IMR-90 (cell line): ENCODE measurements around the gene PGGT1B. TPM values are rescaled to one million over a fixed set of nuclear protein-coding genes. Genes with fewer than 3 reads are reported as not detected.

ENCODE experiments used
- ATAC-seq: fragments of 200-7000 bp; cut with Tn5 transposase; 2 replicates; pipeline ENCODE4 v1.9.1; 2020; ENCODE audit warnings: low read depth, mild to moderate bottlenecking, moderate library complexity
- Bru-seq: library from RNA; stranded (reverse); fragments of 400-500 nt; gene quantifications from one replicate; lab custom pipeline; 2021; lab: Mats Ljungman, UMichigan
- BruChase-seq, 2 experiments: library from RNA; stranded (reverse); fragments of 400-500 nt; gene quantifications; one replicate each; lab custom pipeline; 2021; lab: Mats Ljungman, UMichigan
- BruUV-seq: library from RNA; stranded (reverse); fragments of 400-500 nt; replicated peaks from 2 replicates; lab custom pipeline; 2021; lab: Mats Ljungman, UMichigan
- CTCF ChIA-PET: fragments of 300-600 bp; formaldehyde crosslinking; extraction: SDS; loops from one replicate; lab custom pipeline; 2021; ENCODE audit warnings: antibody characterized with exemption; lab: Yijun Ruan, JAX
- POLR2A ChIA-PET: fragments of 300-600 bp; sonication (Branson Sonifier 250); formaldehyde crosslinking; loops from one replicate; lab custom pipeline; 2022; ENCODE audit warnings: antibody characterized with exemption; ENCODE audit not compliant: unreplicated experiment; lab: Charles Lee
- DNase-seq: peaks from one replicate; pipeline ENCODE4 v3.0.0; 2013
- H2AFZ ChIP-seq: replicated peaks from 2 replicates; pipeline ENCODE3; 2013; ENCODE audit warnings: low read length, mild to moderate bottlenecking; ENCODE audit not compliant: poor library complexity
- H2AK5ac ChIP-seq: 2 replicates; pipeline ENCODE4 v1.6.1; 2013; ENCODE audit warnings: low read depth, low read length, inconsistent platforms
- H2AK9ac ChIP-seq: replicated peaks from 2 replicates; pipeline ENCODE3; 2013; ENCODE audit warnings: mild to moderate bottlenecking, low read depth, low read length, moderate library complexity; ENCODE audit not compliant: poor library complexity
- H2BK120ac ChIP-seq: 2 replicates; pipeline ENCODE4 v1.6.1; 2013; ENCODE audit warnings: low read depth, low read length, inconsistent platforms
- H2BK15ac ChIP-seq: 3 replicates; pipeline ENCODE4 v1.6.1; 2013; ENCODE audit warnings: low read depth, low read length, inconsistent platforms
- H2BK20ac ChIP-seq: 2 replicates; pipeline ENCODE4 v1.6.1; 2013; ENCODE audit warnings: low read depth, mild to moderate bottlenecking, inconsistent platforms, low read length, moderate library complexity
- H2BK5ac ChIP-seq: 2 replicates; pipeline ENCODE4 v1.6.1; 2013; ENCODE audit warnings: mild to moderate bottlenecking, low read depth, low read length, inconsistent platforms; ENCODE audit not compliant: poor library complexity, severe bottlenecking
- H3K14ac ChIP-seq: replicated peaks from 2 replicates; pipeline ENCODE4 v1.6.1; 2013; ENCODE audit warnings: low read depth, low read length, inconsistent platforms
- H3K18ac ChIP-seq: 2 replicates; pipeline ENCODE4 v1.6.1; 2013; ENCODE audit warnings: low read depth, low read length, control low read depth
- H3K23ac ChIP-seq: 2 replicates; pipeline ENCODE4 v1.6.1; 2013; ENCODE audit warnings: low read depth, low read length, inconsistent platforms
- H3K27ac ChIP-seq: 2 replicates; pipeline ENCODE4 v1.5.1; 2013; ENCODE audit warnings: mild to moderate bottlenecking, control low read depth, low read length; ENCODE audit not compliant: insufficient read depth
- H3K27me3 ChIP-seq: 2 replicates; pipeline ENCODE4 v1.6.1; 2013; ENCODE audit warnings: low read length; ENCODE audit not compliant: control insufficient read depth, insufficient read depth
- H3K36me3 ChIP-seq: 2 replicates; pipeline ENCODE4 v1.6.1; 2013; ENCODE audit warnings: low read length, mixed read lengths; ENCODE audit not compliant: control insufficient read depth, insufficient read depth
- H3K4ac ChIP-seq: 2 replicates; pipeline ENCODE4 v1.6.1; 2013; ENCODE audit warnings: low read depth, low read length, inconsistent platforms
- H3K4me1 ChIP-seq: 2 replicates; pipeline ENCODE4 v1.6.1; 2013; ENCODE audit warnings: low read length, mixed read lengths; ENCODE audit not compliant: control insufficient read depth, insufficient read depth
- H3K4me2 ChIP-seq: 2 replicates; pipeline ENCODE4 v1.6.1; 2013; ENCODE audit warnings: low read depth, mild to moderate bottlenecking, control low read depth, low read length, moderate library complexity
- H3K4me3 ChIP-seq: 2 replicates; pipeline ENCODE4 v1.5.1; 2013; ENCODE audit warnings: low read depth, mild to moderate bottlenecking, control low read depth, low read length, moderate library complexity; ENCODE audit not compliant: insufficient read depth
- H3K56ac ChIP-seq: 2 replicates; pipeline ENCODE4 v1.6.1; 2013; ENCODE audit warnings: low read length, inconsistent platforms; ENCODE audit not compliant: insufficient read depth; ENCODE audit errors: extremely low read depth
- H3K79me1 ChIP-seq, 2 experiments: 2 replicates each; pipeline ENCODE4 v1.6.1; 2013; ENCODE audit warnings: low read length in 2 of 2, inconsistent platforms in 1 of 2, low read depth in 1 of 2
- H3K9ac ChIP-seq: 2 replicates; pipeline ENCODE4 v1.6.1; 2013; ENCODE audit warnings: low read depth, low read length, control low read depth
- H3K9me1 ChIP-seq: 2 replicates; pipeline ENCODE4 v1.6.1; 2013; ENCODE audit warnings: low read length, inconsistent platforms; ENCODE audit not compliant: insufficient read depth
- H3K9me3 ChIP-seq: 2 replicates; pipeline ENCODE4 v1.6.1; 2013; ENCODE audit warnings: low read length; ENCODE audit not compliant: control insufficient read depth, insufficient read depth
- H4K20me1 ChIP-seq: 2 replicates; pipeline ENCODE4 v1.6.1; 2013; ENCODE audit warnings: low read length, inconsistent platforms; ENCODE audit not compliant: insufficient read depth
- H4K5ac ChIP-seq: 2 replicates; pipeline ENCODE4 v1.6.1; 2013; ENCODE audit warnings: mild to moderate bottlenecking, low read depth, low read length, control low read depth
- H4K8ac ChIP-seq, 2 experiments: 2 replicates each; pipeline ENCODE4 v1.6.1; 2013; ENCODE audit warnings: low read depth in 2 of 2, low read length in 2 of 2, control low read depth in 1 of 2, inconsistent platforms in 1 of 2
- H4K91ac ChIP-seq: 2 replicates; pipeline ENCODE4 v1.6.1; 2013; ENCODE audit warnings: low read depth, low read length, inconsistent platforms; ENCODE audit not compliant: insufficient read depth
- BHLHE40 ChIP-seq: fragments of 150-350 bp; IDR thresholded peaks from 2 replicates; pipeline ENCODE4 v1.6.1; 2016; ENCODE audit warnings: mild to moderate bottlenecking, low read depth, low read length
- CHD1 ChIP-seq: IDR thresholded peaks from 2 replicates; pipeline ENCODE4 v1.6.1; 2012; ENCODE audit warnings: low read depth, low read length, improper control_type of control experiment
- CTCF ChIP-seq: conservative IDR thresholded peaks from 2 replicates; pipeline ENCODE4 v1.5.1; 2012; ENCODE audit warnings: mild to moderate bottlenecking, low read depth, low read length, improper control_type of control experiment
- ELK1 ChIP-seq: fragments of 150-350 bp; IDR thresholded peaks from 2 replicates; pipeline ENCODE4 v1.6.1; 2016; ENCODE audit warnings: low read depth, mild to moderate bottlenecking, low read length, moderate library complexity, borderline replicate concordance
- MAFK ChIP-seq: IDR thresholded peaks from 2 replicates; pipeline ENCODE4 v1.6.1; 2012; ENCODE audit warnings: low read depth, low read length, improper control_type of control experiment
- MAZ ChIP-seq: IDR thresholded peaks from 2 replicates; pipeline ENCODE4 v1.6.1; 2012; ENCODE audit warnings: low read depth, mild to moderate bottlenecking, low read length, improper control_type of control experiment, moderate library complexity, borderline replicate concordance
- MXI1 ChIP-seq: IDR thresholded peaks from 2 replicates; pipeline ENCODE4 v1.6.1; 2012; ENCODE audit warnings: low read depth, mild to moderate bottlenecking, low read length, moderate library complexity, borderline replicate concordance
- POLR2A ChIP-seq: IDR thresholded peaks from 2 replicates; pipeline ENCODE4 v1.6.1; 2012; ENCODE audit warnings: mild to moderate bottlenecking, low read depth, low read length
- RAD21 ChIP-seq: IDR thresholded peaks from 2 replicates; pipeline ENCODE4 v1.6.1; 2012; ENCODE audit warnings: low read length, improper control_type of control experiment
- SMC3 ChIP-seq: fragments of 150-350 bp; IDR thresholded peaks from 2 replicates; pipeline ENCODE4 v1.6.1; 2016; ENCODE audit warnings: low read depth, mild to moderate bottlenecking, antibody characterized with exemption, low read length, moderate library complexity
- USF2 ChIP-seq: fragments of 150-350 bp; IDR thresholded peaks from 2 replicates; pipeline ENCODE4 v1.6.1; 2017; ENCODE audit warnings: mild to moderate bottlenecking, antibody characterized with exemption, low read length, low read depth
- WGBS, 2 experiments: methylation state at CpG; one replicate each; pipeline versions ENCODE4 v1.1.5 to v1.1.7; 2013; ENCODE audit warnings: missing lambda C conversion rate in 2 of 2; ENCODE audit not compliant: insufficient read length in 1 of 2; ENCODE audit errors: extremely low coverage in 2 of 2; 5-methylcytosine and 5-hydroxymethylcytosine counted together
- dilution Hi-C: fragments of 300-500 bp; cut with HindIII; formaldehyde crosslinking; loops from one replicate; pipeline ENCODE4 v1.14.3; 2018; ENCODE audit warnings: low sequenced_read_pairs; ENCODE audit not compliant: unreplicated experiment
- in situ Hi-C: fragments of 300-500 bp; cut with MboI; formaldehyde crosslinking; loops from 3 replicates; pipeline ENCODE4 v1.14.3; 2019; ENCODE audit warnings: low sequenced_read_pairs, inconsistent platforms, mixed read lengths
- intact Hi-C: fragments of 100-400 bp; cut with micrococcal nuclease; formaldehyde crosslinking; loops from 2 replicates; pipeline ENCODE4 v1.10.0; 2022
- long read RNA-seq: library from polyadenylated mRNA; unstranded; transcript quantifications from one replicate; pipeline ENCODE4 v2.0.0, GENCODE V29; 2021; ENCODE audit not compliant: unreplicated experiment
- polyA plus RNA-seq, 3 experiments: library from polyadenylated mRNA; depleted of rRNA; stranded (reverse); fragments of >200 nt; gene quantifications; 2 replicates each; pipeline ENCODE4 v1.2.3, GENCODE V29; 2012; ENCODE audit warnings: low replicate concordance in 1 of 3
- total RNA-seq: library from RNA; depleted of rRNA; stranded (reverse); fragments of >200 nt; gene quantifications from 2 replicates; pipeline ENCODE4 v1.2.3, GENCODE V29; 2012; rRNA removed

PGGT1B gene
- total RNA-seq (17.2 and 19.2 TPM in 2 replicates), polyA plus RNA-seq (2012; rRNA removed) (0.95 and 2.1 TPM in 2 replicates), Bru-seq, nascent RNA (percentile 79 among the genes with signal in this experiment), BruChase-seq, experiment 1, labeled RNA remaining after a 6-hour chase (percentile 55 among the genes with signal in this experiment), BruChase-seq, experiment 2, labeled RNA remaining after a 2-hour chase (percentile 72 among the genes with signal in this experiment)
- polyA plus RNA-seq (2012; cell fraction: cytosol; rRNA removed) = 0.64 and 2.0 TPM in 2 replicates
- polyA plus RNA-seq (2012; cell fraction: nucleus; rRNA removed; ENCODE audit: low replicate concordance) = 0.14 and 1.7 TPM in 2 replicates
- long read RNA-seq, full-length matches to known transcripts = 28 of 32 reads
- long read RNA-seq, partial matches to known transcripts = 0 of 32 reads
- long read RNA-seq, other reads (novel, unspliced or antisense) = 4 of 32 reads

GRCh38 chr5:115262321-115263077 lies at the start of gene PGGT1B:
Gene PGGT1B (minus strand): TSS chr5:115262877. CDS start chr5:115262851, 26 bp downstream.
- Histone ChIP-seq H3K23ac (peak within 1 kb of the TSS; percentile 90), H3K27ac (peak within 1 kb of the TSS; percentile 91), H3K56ac (peak within 1 kb of the TSS; percentile 89), H3K36me3 (peaks cover 3% of the 10 kb centered on the region; the same call in 1 of the 2 replicates), H3K18ac (peak within 1 kb of the TSS; percentile 98), H4K8ac (peak within 1 kb of the TSS; percentile 99 to 100), H3K4ac (peak within 1 kb of the TSS; percentile 87), H2AK9ac (peak within 1 kb of the TSS; percentile 39), H4K20me1 (peaks cover 15% of the 10 kb centered on the region; the same call in 1 of the 2 replicates), H2BK5ac (peak within 1 kb of the TSS; percentile 85), H3K79me1 (peaks cover 19 to 36% of the 10 kb centered on the region in 2 experiments; a peak in 3 of 4 replicates), H3K14ac (peak within 1 kb of the TSS; percentile 90), H3K27me3 (no peaks in the 10 kb centered on the region), H2AFZ (peak within 1 kb of the TSS; percentile 89), H4K5ac (peak within 1 kb of the TSS; percentile 100), H3K4me2 (peak within 1 kb of the TSS; percentile 99), H4K91ac (peak within 1 kb of the TSS; percentile 93), H2BK15ac (0 out of 3 replicates have a peak within 1 kb of the TSS, but pooled peaks have one; percentile 17), H3K9ac (peak within 1 kb of the TSS; percentile 97), H2BK120ac (peak within 1 kb of the TSS; percentile 75), H3K9me1 (no peaks in the 10 kb centered on the region; the same call in 1 of the 2 replicates), H3K9me3 (no peaks in the 10 kb centered on the region), H2BK20ac (no peak within 1 kb of the TSS), H3K4me1 (peaks cover 7% of the 10 kb centered on the region; the same call in 1 of the 2 replicates), H2AK5ac (no peak within 1 kb of the TSS), H3K4me3 (peak within 1 kb of the TSS; percentile 79)
- DNase-seq = peak; percentile 55
- BruUV-seq = TSS peak; percentile 52
- intact Hi-C loops (loop anchor here (1.0 to 5.0 kb wide), 2 partner anchors 35 to 93 kb away; partner anchors contain the start of genes CCDC112 and TRIM36), dilution Hi-C loops (no loop called here), in situ Hi-C loops (no loop called here)
- peak; percentile 93 for ATAC-seq
- ChIA-PET POLR2A (no interaction called here), CTCF (interaction anchor here (0.6 kb wide), 2 partner anchors 65 to 1444 kb away, joined by 3 read pairs; no protein-coding TSS in a partner anchor)
- 0% methylated on average over 9 of the region's 50 CpGs; no CpG with 5 or more reads in 1 of the 2 experiments for WGBS, 2 experiments
- no peak for TF ChIP-seq USF2
- no peak for TF ChIP-seq CTCF
- TF ChIP-seq MAFK = no peak
- TF ChIP-seq ELK1 = no peak
- no peak for TF ChIP-seq CHD1
- no peak for TF ChIP-seq RAD21
- TF ChIP-seq MAZ = no peak
- TF ChIP-seq MXI1 = peak; percentile 61; the same call in 1 of the 2 replicates
- TF ChIP-seq POLR2A = peak; percentile 78
- no peak for TF ChIP-seq SMC3
- TF ChIP-seq BHLHE40 = peak; percentile 51; the same call in 1 of the 2 replicates
